ENCODE measurements around the gene COG6. TPM values are rescaled to one million over a fixed set of nuclear protein-coding genes. Genes with fewer than 3 reads are reported as not detected.

The COG6 gene
- total and polyA plus RNA-seq, 2 of the 13 experiments (the other 11 are each of a cell fraction or from before 2014, with no cell fraction given), result 23.5 to 26.1 TPM

DNA sequence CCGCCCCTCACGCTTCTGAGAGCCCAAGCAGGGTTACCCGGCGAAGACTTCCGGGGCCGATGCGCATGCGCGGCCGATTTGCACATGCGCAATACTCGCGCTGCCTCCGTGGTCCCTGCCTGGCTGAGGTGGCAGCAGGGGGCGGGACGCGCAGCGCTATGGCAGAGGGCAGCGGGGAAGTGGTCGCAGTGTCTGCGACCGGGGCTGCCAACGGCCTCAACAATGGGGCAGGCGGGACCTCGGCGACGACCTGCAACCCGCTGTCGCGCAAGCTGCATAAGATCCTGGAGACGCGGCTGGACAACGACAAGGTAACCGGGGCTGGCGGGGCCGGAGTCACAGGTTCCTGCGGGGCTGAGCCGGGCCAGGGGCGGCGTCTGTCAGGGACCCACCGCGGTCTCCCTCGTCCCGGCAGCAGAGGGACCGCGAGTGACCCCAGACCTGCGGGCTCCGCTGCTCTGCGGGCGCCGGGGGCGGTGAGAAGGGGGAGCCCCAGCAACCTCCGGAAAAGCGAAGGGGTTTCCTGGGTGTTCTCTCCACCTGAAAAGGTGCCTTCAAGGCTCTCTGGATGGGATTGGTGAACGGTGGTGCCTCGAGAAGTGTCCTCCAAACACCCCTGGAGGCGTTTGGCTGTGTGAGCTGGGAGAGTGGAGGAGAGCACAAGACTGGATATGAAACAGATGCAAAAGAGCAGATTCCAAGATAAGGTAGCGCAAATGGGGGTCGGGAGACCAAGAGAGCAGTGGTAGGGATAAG, at the start of gene COG6 (continued):
- TF ChIP-seq, protein P1, sequence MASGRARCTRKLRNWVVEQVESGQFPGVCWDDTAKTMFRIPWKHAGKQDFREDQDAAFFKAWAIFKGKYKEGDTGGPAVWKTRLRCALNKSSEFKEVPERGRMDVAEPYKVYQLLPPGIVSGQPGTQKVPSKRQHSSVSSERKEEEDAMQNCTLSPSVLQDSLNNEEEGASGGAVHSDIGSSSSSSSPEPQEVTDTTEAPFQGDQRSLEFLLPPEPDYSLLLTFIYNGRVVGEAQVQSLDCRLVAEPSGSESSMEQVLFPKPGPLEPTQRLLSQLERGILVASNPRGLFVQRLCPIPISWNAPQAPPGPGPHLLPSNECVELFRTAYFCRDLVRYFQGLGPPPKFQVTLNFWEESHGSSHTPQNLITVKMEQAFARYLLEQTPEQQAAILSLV (CRISPR knock-in tag; IDR thresholded peaks at IDR 0.05; ENCODE audit: borderline replicate concordance), result peak; percentile 82; the same call in 1 of the 2 replicates
- TF ChIP-seq NRL (CRISPR knock-in tag; IDR thresholded peaks at IDR 0.05; ENCODE audit: borderline replicate concordance), result peak; percentile 42

DNA sequence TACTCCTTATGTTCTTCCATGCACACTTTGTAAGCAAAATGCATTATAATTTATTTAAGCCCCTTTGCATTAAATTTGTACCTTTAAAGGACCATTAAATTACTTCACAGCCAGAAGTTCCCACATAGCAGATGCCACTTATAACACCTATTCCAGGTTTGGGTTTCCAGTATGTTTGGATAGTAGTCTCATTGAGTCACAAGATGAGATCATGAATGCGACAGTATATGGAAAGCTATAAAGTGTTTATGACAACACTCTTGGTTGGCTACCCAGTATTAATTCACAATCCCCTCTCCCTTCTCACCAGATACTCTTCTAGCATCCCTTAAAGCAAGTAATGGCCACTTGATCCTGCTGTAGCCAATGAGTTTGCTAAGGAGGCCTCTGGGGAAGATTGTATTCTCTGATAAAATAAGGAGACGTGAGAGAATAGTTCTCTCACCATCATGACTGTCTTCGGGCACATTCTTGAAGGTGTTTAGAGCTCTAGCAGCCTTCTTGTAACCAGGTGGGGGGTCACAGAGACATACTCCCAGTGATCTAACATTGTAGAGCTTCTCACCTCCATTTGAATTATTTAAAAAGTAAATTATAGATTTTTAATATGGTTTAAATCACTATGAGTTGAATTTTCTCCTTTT, 49.7 kb upstream of the COG6 start:
- H3K4me3 ChIP-seq (replicated peaks in 1 of 3; ENCODE audit: insufficient read depth in 1 of 3, low read depth in 2 of 3, low read length in 3 of 3), result no peak overlapping the region
- FAIRE-seq (no peak), ATAC-seq (no peak), DNase-seq (ENCODE audit: low spot score) (no peak)
- ChIA-PET CTCF (ENCODE audit: low intra/inter-chr PET ratio, low total read pairs) (no interaction called here), POLR2A (no interaction called here)
- no peak for TF ChIP-seq HHEX (CRISPR knock-in tag; IDR thresholded peaks at IDR 0.05)
- no peak for TF ChIP-seq MATR3 (CRISPR knock-in tag; IDR thresholded peaks at IDR 0.05)
- no peak for TF ChIP-seq ZNF724P (CRISPR knock-in tag; IDR thresholded peaks at IDR 0.05; ENCODE audit: borderline replicate concordance)
- TF ChIP-seq NBN (conservative IDR thresholded peaks at IDR 0.05), result no peak
- TF ChIP-seq, protein P2, sequence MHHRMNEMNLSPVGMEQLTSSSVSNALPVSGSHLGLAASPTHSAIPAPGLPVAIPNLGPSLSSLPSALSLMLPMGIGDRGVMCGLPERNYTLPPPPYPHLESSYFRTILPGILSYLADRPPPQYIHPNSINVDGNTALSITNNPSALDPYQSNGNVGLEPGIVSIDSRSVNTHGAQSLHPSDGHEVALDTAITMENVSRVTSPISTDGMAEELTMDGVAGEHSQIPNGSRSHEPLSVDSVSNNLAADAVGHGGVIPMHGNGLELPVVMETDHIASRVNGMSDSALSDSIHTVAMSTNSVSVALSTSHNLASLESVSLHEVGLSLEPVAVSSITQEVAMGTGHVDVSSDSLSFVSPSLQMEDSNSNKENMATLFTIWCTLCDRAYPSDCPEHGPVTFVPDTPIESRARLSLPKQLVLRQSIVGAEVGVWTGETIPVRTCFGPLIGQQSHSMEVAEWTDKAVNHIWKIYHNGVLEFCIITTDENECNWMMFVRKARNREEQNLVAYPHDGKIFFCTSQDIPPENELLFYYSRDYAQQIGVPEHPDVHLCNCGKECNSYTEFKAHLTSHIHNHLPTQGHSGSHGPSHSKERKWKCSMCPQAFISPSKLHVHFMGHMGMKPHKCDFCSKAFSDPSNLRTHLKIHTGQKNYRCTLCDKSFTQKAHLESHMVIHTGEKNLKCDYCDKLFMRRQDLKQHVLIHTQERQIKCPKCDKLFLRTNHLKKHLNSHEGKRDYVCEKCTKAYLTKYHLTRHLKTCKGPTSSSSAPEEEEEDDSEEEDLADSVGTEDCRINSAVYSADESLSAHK (CRISPR knock-in tag; IDR thresholded peaks at IDR 0.05; ENCODE audit: borderline replicate concordance), result no peak
- no peak for TF ChIP-seq ZNF3 (CRISPR knock-in tag; IDR thresholded peaks at IDR 0.05)
- TF ChIP-seq SETDB1 (CRISPR knock-in tag; IDR thresholded peaks at IDR 0.05; ENCODE audit: borderline replicate concordance), result no peak
- H3K79me2 ChIP-seq (ENCODE audit: insufficient read depth, low read length), result no peaks in the 10 kb centered on the region
- no peak overlapping the region for H2AFZ ChIP-seq (ENCODE audit: low read length)
- H3K27me3 ChIP-seq (ENCODE audit: control insufficient read depth in 1 of 2, insufficient read depth in 2 of 2, low read length in 2 of 2), result peaks cover 3 to 34% of the 10 kb centered on the region in 2 experiments; a peak in 4 of 5 replicates
- no peaks in the 10 kb centered on the region for H3K36me3 ChIP-seq (replicated peaks in 1 of 2; ENCODE audit: control insufficient read depth in 1 of 2, insufficient read depth in 2 of 2, low read length in 2 of 2)
- in situ Hi-C loops (cut with HindIII; ENCODE audit: extremely low pct_ligation_motif_present, low pct_unique_long_range_greater_than_20kb) (loop anchor here (25.0 kb wide), 3 partner anchors 343 to 643 kb away; no protein-coding TSS in a partner anchor), intact Hi-C loops (cut with micrococcal nuclease; ENCODE audit: unreplicated experiment) (no loop called here)
- no peaks in the 10 kb centered on the region for H4K20me1 ChIP-seq (ENCODE audit: insufficient read depth, low read length)
- WGBS (ENCODE audit: low lambda C conversion rate), result 6% methylated on average over 3 of the region's 3 CpGs
- BruUV-seq (replicated peaks), result no TSS peak
- no peak overlapping the region for H3K4me2 ChIP-seq (ENCODE audit: low read depth, low read length)
- no peak overlapping the region for H3K27ac ChIP-seq (ENCODE audit: extremely low read length, insufficient read depth, low read length)
- peaks cover 6% of the 10 kb centered on the region for H3K4me1 ChIP-seq (ENCODE audit: insufficient read depth, low read length)
- H3K9me3 ChIP-seq (ENCODE audit: low read length), result no peaks in the 10 kb centered on the region
- H3K9ac ChIP-seq (ENCODE audit: insufficient read depth, low read depth, low read length), result no peak overlapping the region

Measured in HepG2 (cell line).